GM19099 (cell line): ENCODE results near the gene NASP.

Experiments used
- POLR2A ChIP-seq: IDR thresholded peaks from 3 replicates; pipeline ENCODE4 v1.6.1; 2011; ENCODE audit warnings: low read depth; ENCODE audit not compliant: insufficient read length; ENCODE audit errors: extremely low read depth

NASP gene

DNA sequence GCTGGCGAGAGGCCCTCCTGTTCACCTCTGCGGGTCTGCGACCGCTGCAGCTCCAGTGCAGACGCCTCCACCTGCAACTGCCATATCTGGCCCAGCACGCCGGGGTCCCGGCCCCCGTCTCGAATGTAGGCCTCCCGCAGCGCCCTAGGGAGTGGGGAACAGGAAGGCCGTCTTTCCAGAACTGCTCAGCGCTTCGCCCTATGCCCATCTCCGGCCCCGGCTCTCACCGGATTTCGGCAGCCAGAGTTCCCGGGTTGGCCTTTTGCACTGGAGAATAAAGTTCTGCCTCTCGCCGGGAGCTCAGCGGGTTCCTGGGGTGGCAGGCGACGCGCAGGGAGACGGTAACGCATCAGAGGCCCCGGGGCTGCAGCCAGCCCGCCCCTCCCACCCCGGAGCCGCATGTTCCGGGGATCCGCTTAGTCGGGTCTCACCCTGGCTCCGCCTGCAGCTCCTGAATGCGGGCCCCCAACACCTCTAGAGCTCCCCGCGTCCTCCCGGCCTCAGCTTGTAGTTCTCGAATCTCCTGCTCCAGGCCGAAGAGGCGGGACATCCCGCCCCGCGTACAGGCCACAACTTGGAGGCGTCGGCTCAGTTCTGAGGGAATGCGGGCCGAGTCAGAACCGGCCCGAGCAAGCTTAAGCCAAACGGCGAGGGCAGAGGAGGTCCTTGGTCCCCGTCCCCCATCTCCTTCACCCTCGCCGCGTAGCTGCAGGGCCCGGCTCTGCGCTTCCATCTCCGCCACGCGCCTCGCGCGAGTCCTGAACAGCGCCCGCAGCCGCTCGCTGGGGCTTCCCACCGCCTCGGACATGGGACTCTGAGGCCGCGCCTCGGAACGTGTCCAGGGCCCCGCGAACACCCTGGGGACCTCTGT, 38.9 kb downstream of the NASP start:
- no peak for TF ChIP-seq POLR2A

DNA sequence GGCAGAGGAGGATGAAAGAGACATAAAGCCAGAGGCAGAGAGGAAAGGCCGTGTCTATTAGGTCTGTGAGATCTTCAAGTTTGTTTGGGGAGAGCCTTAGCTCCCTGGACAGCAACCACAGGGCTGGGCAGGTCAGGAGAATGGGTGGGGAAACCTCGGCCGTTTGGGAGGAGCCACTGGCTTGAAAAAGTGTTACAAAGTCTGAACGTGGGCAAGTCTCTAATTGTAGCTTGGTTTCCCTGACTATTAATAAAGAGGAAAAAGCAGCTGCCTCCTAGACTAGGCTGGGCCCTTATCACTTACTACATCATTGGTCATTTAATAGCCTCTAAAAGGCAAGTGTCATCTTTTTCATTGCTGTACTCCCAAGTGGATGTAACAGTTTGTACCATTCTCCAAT, 40.1 kb downstream of the NASP start, which contains the start of gene CCDC17:
Gene CCDC17 (minus strand): TSS at position 83 of the 400 bp plus-strand sequence. CDS start 145 bp downstream, outside the sequence.
- TF ChIP-seq POLR2A: no peak

DNA sequence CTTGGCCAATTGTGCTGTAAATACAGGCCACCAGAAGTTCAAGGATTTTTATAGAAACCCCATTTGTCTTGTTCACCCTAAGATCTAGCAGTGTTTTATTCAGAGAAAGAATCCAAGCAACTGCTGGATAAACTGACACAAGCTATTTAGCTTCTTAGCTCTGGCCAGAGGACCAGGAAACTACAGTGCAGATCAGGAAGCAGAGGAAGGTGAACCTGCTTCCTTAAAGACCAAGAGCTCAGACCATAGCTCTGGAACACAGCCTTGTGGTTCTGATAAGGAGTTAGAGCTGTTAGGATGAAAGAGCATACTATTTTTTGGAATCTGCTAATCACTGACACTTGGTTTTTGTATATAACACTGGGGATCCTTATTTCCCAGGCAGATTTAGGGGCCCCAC, 45.2 kb downstream of the NASP start:
- TF ChIP-seq POLR2A: no peak

DNA sequence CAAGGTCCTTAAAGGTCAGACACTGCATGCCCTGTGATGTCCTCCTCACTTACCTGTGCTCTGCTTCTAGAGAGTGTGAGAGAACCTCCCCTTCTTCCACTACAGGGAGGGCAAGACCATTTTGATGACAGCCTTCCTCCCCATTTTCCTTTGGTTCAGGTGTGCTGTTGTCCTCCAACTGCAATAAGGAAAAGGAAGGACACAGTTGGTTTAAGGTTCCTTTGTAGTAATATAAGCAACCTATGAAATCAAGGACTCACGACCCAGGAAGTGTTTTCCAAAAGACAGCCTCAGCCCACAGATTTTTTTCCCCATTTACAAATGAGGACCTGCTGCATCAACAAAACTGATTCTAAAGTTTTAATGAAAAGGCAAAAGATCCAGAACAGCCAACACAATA, 46.6 kb downstream of the NASP start:
- no peak for TF ChIP-seq POLR2A

DNA sequence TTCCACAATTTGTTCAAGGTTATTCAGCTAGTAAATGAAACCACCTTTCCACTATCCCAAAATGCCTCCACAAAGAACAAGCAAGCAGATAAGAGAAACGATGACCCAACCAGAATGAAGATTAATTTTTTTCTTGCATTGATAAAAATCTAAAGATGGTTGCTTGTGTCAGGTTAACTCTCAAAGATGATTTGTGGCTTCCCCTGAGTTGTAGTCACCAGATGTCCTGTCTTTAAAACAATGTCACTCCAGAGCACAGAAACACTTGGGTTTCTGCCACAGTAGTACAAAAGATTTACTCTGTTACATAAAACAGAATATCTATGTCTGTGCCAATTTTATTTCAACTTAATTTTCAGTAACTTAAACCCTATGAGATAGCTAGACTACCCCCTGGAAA, 51.4 kb downstream of the NASP start:
- no peak for TF ChIP-seq POLR2A

DNA sequence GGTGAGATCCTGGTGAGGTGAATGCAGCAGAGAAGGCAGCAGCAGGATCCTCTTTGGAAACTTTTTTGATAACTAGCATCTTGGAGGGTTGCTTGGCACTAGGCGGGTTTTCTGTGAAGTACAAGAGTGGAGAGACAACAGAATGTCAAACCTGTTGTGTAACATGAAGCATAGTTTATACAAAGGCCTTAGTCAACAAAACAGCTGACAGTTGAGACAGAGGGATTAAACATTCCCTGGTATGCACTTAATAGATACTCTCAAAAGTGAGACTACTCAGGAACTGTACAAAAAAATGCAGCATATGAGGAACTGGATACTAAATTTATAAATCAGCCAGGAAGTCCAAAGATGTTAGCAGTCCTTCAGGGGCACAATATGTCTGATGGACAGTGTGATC, 56.5 kb downstream of the NASP start:
- no peak for TF ChIP-seq POLR2A

DNA sequence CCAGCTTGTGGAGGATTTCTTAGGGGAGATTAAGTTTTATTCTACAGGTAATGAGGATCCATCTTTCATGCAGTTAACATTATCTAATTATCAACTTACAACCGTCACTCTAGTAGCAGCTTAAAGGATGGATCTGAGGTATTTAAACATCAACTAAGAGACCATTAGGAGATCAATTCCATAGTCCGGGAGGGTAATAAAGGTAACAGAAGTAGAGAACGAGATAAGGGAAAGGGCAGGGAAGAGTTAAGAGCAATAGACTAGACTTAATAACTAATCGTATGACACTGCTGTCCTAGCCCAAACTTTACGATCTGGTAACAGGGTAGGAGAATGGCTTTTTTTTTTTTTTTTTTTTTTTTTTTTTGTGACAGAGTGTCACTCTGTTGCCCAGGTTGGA, 59.5 kb downstream of the NASP start:
- no peak for TF ChIP-seq POLR2A

DNA sequence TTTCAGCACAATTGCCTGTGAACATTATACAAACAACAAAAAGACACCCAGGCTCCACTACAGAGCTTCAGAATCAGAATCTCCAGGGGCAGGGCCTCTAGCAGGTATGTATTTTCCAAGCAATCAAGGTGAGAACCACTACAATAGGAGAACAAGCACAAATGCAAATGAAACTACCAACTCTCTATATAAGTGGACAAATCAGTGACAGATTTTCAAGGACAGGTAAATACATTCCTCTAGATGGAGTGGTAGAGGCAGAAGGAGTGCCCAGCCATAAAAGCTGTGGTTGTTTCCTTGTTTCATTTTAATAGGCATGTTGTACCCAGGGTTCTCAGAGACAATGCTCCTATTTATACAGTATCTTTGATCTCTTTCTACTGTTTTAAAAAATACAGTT, 60.1 kb downstream of the NASP start:
- TF ChIP-seq POLR2A: no peak

DNA sequence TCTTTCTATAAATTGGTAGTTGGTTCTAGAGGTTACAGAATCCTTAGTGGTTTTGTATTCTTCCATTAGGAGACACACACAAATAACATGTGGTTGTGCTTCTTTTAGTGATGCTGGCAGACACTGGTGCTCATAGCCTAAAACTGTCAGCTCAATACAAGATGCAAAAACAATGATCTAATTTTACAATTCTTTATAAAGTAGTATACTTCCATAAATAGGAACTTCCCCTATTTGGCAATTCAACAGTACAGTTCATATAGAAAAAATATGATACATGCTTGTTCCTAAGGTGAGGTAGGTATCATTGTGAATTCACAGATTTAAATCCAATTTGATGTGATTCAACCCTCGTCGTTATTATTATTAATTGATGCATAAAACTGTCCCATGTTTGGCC, 60.8 kb downstream of the NASP start:
- TF ChIP-seq POLR2A: no peak

DNA sequence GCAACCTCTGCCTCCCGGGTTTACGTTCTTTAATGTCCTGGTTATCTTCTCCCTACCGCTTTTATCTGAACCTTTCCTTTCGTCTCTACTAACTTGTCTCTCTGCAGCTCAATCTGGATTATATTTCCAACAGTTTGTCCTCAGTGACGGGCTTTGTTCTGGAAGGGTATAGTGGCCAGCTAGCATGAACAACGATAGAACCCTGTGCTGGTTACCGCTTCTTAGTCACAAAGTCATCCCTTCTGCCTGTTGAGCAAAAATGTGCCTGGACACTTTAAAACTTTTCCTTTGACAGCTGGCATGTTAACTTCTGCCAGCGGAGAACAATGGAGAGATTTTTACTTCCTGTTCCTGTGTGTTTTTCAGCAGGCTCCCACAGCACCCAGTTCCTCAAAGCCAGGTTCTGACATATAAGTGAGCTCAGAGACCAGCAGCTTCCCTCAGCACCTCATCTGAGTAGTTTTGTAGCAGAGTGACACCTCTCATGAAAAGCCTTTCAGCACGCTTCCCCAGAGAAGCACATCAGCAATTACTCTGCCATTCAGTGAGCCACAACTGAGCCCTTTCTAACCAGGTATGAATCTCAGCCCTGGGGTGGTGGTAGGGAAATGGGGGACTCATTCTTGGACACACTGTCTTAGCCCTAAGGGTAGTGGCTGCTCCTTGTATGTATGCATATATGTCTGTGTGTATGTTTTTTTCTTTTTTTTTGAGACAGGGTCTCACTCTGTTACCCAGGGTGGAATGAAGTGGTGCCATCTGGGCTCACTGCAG, 63.6 kb downstream of the NASP start:
- no peak for TF ChIP-seq POLR2A

DNA sequence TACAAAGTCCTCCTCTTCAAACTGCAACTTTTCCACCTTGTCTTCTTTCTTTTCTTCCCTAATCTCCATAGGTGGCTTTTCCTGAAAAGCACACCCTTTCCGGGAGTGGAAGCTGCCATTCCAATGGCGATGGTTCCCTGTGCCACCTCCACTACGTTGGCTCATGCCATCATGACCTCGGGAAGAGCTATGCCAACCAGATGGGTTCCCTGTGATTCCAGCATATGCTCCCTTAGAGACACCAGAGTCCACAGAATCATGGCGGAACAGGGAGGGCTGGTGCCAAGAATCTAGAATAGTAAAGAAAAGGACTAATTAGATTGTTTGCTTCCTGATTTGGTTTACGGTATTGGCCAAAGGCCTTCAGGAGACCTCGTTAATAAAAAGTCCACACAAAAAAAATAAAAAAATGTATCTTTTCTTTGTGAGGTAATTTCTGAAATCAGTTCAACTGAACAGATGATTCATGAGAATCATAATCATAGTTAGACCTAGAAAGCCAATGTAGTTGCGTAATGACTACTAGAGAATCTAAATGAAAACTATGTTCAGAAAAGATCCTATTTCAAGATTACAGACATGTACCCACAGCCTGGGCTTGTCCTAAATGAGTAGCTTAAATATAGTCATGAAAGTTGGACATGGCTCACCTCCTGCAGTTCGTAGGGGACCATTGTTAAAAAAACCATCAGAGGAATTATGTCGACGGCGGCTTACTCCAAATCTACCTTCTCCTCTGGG, 70.9 kb downstream of the NASP start:
- TF ChIP-seq POLR2A: no peak

DNA sequence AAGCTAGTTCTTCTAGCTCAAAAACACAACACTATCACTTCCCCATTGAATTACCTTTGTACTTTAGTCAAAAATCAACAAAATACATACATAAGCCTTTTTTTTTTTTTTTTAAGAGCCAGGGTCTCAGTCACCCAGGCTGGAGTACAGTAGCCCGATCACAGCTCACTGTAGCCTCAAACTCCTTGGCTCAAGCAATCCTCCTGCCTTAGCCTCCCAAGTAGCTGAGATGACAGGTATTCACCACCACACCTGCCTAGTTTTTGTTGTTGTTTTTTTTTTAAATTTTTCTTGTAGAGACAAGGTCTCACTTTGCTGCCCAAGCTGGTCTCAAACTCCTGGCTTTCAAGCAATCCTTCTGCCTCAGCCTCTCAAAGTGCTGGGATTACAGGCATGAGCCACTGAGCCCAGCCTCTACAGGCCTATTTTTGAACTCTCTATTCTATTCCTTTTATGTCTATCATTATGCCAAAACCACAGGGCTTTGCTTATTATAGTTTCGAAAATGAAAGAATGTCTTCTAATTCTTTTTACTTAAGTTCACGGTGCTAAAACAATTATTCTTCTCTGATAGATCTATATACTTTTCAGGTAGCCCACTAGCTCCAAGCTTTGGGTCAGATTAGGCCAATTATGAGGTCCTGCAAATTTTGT, 72.9 kb downstream of the NASP start:
- no peak for TF ChIP-seq POLR2A

DNA sequence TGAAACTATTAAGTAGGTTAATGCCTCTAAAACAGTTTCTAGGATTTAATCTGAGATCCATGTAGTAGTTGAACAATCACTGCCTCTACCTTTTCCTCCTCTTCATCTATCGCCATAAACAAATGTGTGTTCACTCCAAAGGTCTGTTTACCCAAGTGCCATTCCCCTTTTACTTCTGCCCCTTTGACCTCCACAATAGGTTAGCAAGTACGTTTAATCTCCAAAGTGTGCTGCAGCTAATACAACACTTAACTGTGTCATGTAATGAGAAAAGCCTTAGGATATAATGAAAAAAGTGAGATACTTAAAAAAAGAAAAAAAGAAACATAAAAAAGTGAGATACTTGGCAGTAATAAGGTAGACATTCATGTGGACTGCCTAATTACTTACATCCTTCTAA, 74.3 kb downstream of the NASP start:
- TF ChIP-seq POLR2A: no peak

DNA sequence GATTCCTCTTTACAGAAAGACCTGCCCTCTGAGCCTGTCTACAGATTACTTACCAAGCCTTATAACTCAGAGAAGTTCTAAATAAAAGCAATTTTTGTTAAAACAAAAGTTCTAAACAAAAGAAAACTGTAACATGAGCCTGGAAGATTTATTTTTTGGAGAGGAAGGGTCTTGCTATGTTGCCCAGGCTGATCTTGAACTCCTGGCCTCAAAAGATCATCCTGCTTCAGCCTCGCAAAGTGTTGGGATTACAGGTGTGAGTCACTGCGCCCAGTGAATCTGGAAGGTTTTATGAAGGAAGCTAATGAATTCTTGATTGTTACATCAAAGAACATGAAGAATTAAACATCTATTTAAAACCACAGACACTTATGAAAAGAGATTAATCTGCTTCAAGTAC, 75.4 kb downstream of the NASP start:
- no peak for TF ChIP-seq POLR2A

DNA sequence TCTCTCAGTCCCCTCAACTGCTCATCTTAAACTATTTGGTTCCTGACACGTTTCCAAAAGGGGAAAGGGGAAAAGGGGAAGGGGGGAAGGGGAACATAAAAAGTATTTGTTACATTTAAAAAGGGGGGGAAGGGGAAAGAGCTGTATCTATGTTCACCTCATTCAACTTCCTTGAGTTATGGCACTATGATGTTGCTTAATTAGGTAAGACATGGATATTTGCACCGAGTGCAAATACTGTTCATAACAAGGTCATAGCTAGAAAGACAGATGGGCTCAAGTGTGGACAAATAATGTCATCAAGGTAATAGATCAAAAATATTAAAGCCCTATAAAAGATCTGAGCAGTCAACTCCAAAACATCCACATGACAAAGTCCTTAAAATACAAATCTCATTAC, 76.5 kb downstream of the NASP start:
- no peak for TF ChIP-seq POLR2A
